Fibroblast of the aortic adventitia (primary cell): ENCODE results near the gene DCHS2. TPM values are rescaled to one million over a fixed set of nuclear protein-coding genes. Genes with fewer than 3 reads are reported as not detected.
A peak's percentile ranks its signal among the peaks of the same experiment; 100 is the strongest.

Experiments used
- DNase-seq: peaks from one replicate; pipeline ENCODE4 v3.0.0-alpha.2; 2010; ENCODE audit warnings: low read depth
- H3K4me3 ChIP-seq: 2 replicates; pipeline ENCODE4 v1.5.1; 2011; ENCODE audit warnings: low read depth, mild to moderate bottlenecking, control low read depth, low read length, moderate library complexity
- total RNA-seq: library from RNA; depleted of rRNA; stranded (reverse); fragments of >200 nt; gene quantifications from 2 replicates; pipeline ENCODE4 v1.2.3, GENCODE V29; 2012; ENCODE audit warnings: low replicate concordance
- TF ChIP-seq, protein P1 (sequence below): IDR thresholded peaks from 2 replicates; pipeline ENCODE4 v1.5.1; 2011; ENCODE audit warnings: mild to moderate bottlenecking, low read length, control low read depth, inconsistent platforms; ENCODE audit not compliant: insufficient read depth

Gene DCHS2
- total RNA-seq, 1 donor = under 0.01 TPM

- no peak for DNase-seq
- no peak overlapping the region for H3K4me3 ChIP-seq
- TF ChIP-seq, protein P1, sequence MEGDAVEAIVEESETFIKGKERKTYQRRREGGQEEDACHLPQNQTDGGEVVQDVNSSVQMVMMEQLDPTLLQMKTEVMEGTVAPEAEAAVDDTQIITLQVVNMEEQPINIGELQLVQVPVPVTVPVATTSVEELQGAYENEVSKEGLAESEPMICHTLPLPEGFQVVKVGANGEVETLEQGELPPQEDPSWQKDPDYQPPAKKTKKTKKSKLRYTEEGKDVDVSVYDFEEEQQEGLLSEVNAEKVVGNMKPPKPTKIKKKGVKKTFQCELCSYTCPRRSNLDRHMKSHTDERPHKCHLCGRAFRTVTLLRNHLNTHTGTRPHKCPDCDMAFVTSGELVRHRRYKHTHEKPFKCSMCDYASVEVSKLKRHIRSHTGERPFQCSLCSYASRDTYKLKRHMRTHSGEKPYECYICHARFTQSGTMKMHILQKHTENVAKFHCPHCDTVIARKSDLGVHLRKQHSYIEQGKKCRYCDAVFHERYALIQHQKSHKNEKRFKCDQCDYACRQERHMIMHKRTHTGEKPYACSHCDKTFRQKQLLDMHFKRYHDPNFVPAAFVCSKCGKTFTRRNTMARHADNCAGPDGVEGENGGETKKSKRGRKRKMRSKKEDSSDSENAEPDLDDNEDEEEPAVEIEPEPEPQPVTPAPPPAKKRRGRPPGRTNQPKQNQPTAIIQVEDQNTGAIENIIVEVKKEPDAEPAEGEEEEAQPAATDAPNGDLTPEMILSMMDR = no peak
Measured at GRCh38 chr4:154407443-154407842, 84.2 kb downstream of the DCHS2 start.

- TF ChIP-seq, protein P1 = no peak
- H3K4me3 ChIP-seq = no peak overlapping the region
- DNase-seq = no peak
Measured at GRCh38 chr4:154406018-154406795, 85.4 kb downstream of the DCHS2 start.

- TF ChIP-seq, protein P1 = peak; percentile 30
- no peak overlapping the region for H3K4me3 ChIP-seq
- DNase-seq = peak; percentile 38
Measured at GRCh38 chr4:154399259-154399974, 92.2 kb downstream of the DCHS2 start.

DNA sequence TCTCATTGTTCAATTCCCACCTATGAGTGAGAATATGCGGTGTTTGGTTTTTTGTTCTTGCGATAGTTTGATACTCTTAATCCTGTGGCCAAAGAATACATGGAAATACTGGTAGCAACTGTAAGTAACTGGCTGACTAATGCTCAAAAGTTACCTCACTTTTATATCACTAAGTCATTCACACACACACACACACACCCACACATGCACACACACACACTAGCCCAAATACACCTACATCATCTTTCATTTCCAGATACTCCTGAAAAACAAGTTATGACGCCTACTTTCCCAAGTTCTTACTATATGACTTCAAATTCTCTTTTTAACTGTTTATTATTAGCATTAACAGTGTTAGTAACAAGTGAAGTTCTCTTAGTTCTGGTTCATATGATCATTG lies 101.3 kb downstream of the DCHS2 start:
- DNase-seq = no peak
- H3K4me3 ChIP-seq = no peak overlapping the region
- TF ChIP-seq, protein P1 = no peak

DNA sequence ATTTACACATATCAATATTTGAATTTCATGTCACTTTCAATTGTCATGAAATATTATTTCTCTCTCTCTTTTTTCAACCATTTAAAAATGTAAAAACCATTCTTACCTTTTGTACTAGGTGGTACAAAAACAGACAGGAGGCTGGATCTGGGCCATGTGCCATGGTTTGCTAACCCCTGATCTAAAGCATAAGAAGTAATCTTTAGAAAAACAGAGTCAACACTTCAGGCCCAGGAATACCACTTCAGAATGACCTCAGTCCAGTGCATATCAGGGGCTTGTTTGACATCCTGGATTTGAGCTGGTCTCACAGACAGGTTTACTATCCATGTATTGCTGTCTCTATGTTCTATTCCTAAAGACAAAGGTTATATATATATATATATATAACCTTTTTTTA lies 102.5 kb downstream of the DCHS2 start:
- TF ChIP-seq, protein P1 = no peak

DNA sequence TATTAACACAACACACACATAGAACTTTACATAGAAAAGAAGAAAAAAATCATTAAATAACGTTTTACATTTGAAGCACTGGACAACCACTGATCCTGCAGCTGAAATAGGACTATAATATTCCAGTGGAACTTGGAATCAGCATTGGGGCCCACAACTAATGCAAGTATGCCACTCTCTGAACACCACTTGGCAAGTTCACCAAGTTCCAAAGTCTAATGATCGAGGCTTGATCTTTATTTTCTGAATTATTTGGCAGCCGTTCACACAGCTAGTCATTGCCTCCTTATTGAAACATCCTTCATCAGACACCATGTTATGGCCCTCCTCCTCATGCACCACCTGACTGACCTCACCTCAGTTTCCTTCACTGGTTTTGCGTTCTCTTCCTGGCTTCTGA lies 107.6 kb downstream of the DCHS2 start:
- TF ChIP-seq, protein P1 = no peak
- no peak overlapping the region for H3K4me3 ChIP-seq
- no peak for DNase-seq

More for the DNA sequence above, 102.5 kb downstream of the DCHS2 start:
- no peak for DNase-seq
- H3K4me3 ChIP-seq = no peak overlapping the region
